Measurements from ENCODE around the gene MRM2. TPM values are rescaled to one million over a fixed set of nuclear protein-coding genes. Genes with fewer than 3 reads are reported as not detected.

MRM2 gene
- polyA plus RNA-seq, 2 of the 4 experiments (the other 2 are of a cell fraction), result 35.6 to 44.0 TPM

- DNase-seq (ENCODE audit: low read depth in 1 of 2, low spot score in 1 of 2) (no peak), ATAC-seq (no peak), FAIRE-seq (no peak)
- Histone ChIP-seq H3K27ac (no peak overlapping the region), H3K4me3 (no peak overlapping the region), H3K4me2 (no peak overlapping the region), H3K9me3 (no peaks in the 10 kb centered on the region), H3K4me1 (no peaks in the 10 kb centered on the region)
- CTCF ChIA-PET, result interaction anchor here (0.6 to 1.3 kb wide), 3 partner anchors 10 to 32 kb away, joined by 3 to 6 read pairs (median 3); no protein-coding TSS in a partner anchor
- 94% methylated on average over 16 of the region's 16 CpGs for WGBS (ENCODE audit: missing lambda C conversion rate)
- no peak for TF ChIP-seq RAD21 (conservative IDR thresholded peaks at IDR 0.05 in 1 of 2, IDR thresholded peaks at IDR 0.05 in 1 of 2)
- TF ChIP-seq BCL3 (IDR thresholded peaks at IDR 0.05), result no peak
- no peak for TF ChIP-seq ZSCAN20 (CRISPR knock-in tag; IDR thresholded peaks at IDR 0.05)
- no peak for TF ChIP-seq FOXS1 (CRISPR knock-in tag; IDR thresholded peaks at IDR 0.05)
- TF ChIP-seq PBX3 (IDR thresholded peaks at IDR 0.05), result no peak
- no peak for TF ChIP-seq JUN (IDR thresholded peaks at IDR 0.05)
- no peak for TF ChIP-seq BHLHE40 (IDR thresholded peaks at IDR 0.05; ENCODE audit: low read depth, low read length)
- no peak for TF ChIP-seq CEBPB (IDR thresholded peaks at IDR 0.05)
- TF ChIP-seq KDM5A (IDR thresholded peaks at IDR 0.05), result no peak
- POLR2A ChIA-PET, result interaction anchor here (0.7 kb wide), 1 partner anchor 37 kb away, joined by 3 read pairs; the partner anchor contains the start of genes MRM2 and NUDT1
Observed at GRCh38 chr7:2205036-2205780, 36.8 kb downstream of the MRM2 start.

GRCh38 chr7:2204446-2204845 is 37.6 kb downstream of the MRM2 start:
- Histone ChIP-seq H3K4me1 (no peaks in the 10 kb centered on the region), H3K4me2 (no peak overlapping the region), H3K9me3 (no peaks in the 10 kb centered on the region), H3K27ac (no peak overlapping the region), H3K4me3 (no peak overlapping the region)
- DNase-seq (ENCODE audit: low read depth in 1 of 2, low spot score in 1 of 2), result no peak
- no peak for TF ChIP-seq CBX2 (IDR thresholded peaks at IDR 0.05; ENCODE audit: borderline replicate concordance, low read depth)
- ATAC-seq, result no peak
- CTCF ChIA-PET, result interaction anchor here (1.3 kb wide), 1 partner anchor 9 kb away, joined by 6 read pairs; no protein-coding TSS in a partner anchor
- 95% methylated on average over 11 of the region's 11 CpGs for WGBS (ENCODE audit: missing lambda C conversion rate)
- no peak for FAIRE-seq
- POLR2A ChIA-PET, result interaction anchor here (0.7 kb wide), 1 partner anchor 38 kb away, joined by 3 read pairs; the partner anchor contains the start of genes MRM2 and NUDT1

- ChIA-PET CTCF (no interaction called here), POLR2A (no interaction called here)
- H3K4me2 ChIP-seq, result no peak overlapping the region
- H3K27ac ChIP-seq, result no peak overlapping the region
- no peaks in the 10 kb centered on the region for H3K9me3 ChIP-seq
- H3K4me3 ChIP-seq, result no peak overlapping the region
- no peaks in the 10 kb centered on the region for H3K4me1 ChIP-seq
- WGBS (ENCODE audit: missing lambda C conversion rate), result 87% methylated on average over 13 of the region's 13 CpGs
- DNase-seq (ENCODE audit: low read depth in 1 of 2, low spot score in 1 of 2) (no peak), ATAC-seq (no peak; a peak in 1 of 6 replicates), FAIRE-seq (no peak)
- TF ChIP-seq MAFK (IDR thresholded peaks at IDR 0.05; ENCODE audit: partially characterized antibody), result no peak
- TF ChIP-seq HOXB5 (CRISPR knock-in tag; IDR thresholded peaks at IDR 0.05), result no peak
- TF ChIP-seq KDM1A (IDR thresholded peaks at IDR 0.05; ENCODE audit: low read depth), result no peak
- no peak for TF ChIP-seq FOSB (CRISPR knock-in tag; IDR thresholded peaks at IDR 0.05)
- TF ChIP-seq RAD21 (conservative IDR thresholded peaks at IDR 0.05 in 1 of 2, IDR thresholded peaks at IDR 0.05 in 1 of 2), result no peak
- TF ChIP-seq HOXA7 (CRISPR knock-in tag; IDR thresholded peaks at IDR 0.05), result no peak
- no peak for TF ChIP-seq ESRRA (IDR thresholded peaks at IDR 0.05; ENCODE audit: borderline replicate concordance, low read length)
- no peak for TF ChIP-seq TFCP2L1 (CRISPR knock-in tag; IDR thresholded peaks at IDR 0.05)
- no peak for TF ChIP-seq ZSCAN20 (CRISPR knock-in tag; IDR thresholded peaks at IDR 0.05)
- TF ChIP-seq USF2 (IDR thresholded peaks at IDR 0.05), result no peak
- TF ChIP-seq NFE2L2 (conservative IDR thresholded peaks at IDR 0.05; ENCODE audit: low read length), result no peak
- TF ChIP-seq ZFP36 (IDR thresholded peaks at IDR 0.05; ENCODE audit: borderline replicate concordance, partially characterized antibody), result no peak
Observed at GRCh38 chr7:2203766-2204300, 38.2 kb downstream of the MRM2 start.

Measured in A549 (cell line).